DOHH2 (cell line): ENCODE results near the gene CANT1.

Experiments used
- CTCF ChIP-seq: fragments of 200-600 bp; sonication (generic); IDR thresholded peaks from one replicate; pipeline ENCODE4 v1.5.1; 2014; ENCODE audit warnings: antibody characterized with exemption, mild to moderate bottlenecking, low read depth, low read length; ENCODE audit not compliant: poor library complexity, severe bottlenecking
- EZH2phosphoT487 ChIP-seq: fragments of 200-600 bp; sonication (generic); IDR thresholded peaks from 2 replicates; pipeline ENCODE4 v1.6.1; 2017; ENCODE audit warnings: borderline replicate concordance, mild to moderate bottlenecking, antibody characterized with exemption, low read length, moderate library complexity, mixed read lengths

GRCh38 chr17:78995022-78995760 lies 14.4 kb downstream of the CANT1 start:
- TF ChIP-seq CTCF (no peak), EZH2phosphoT487 (no peak)
